Fibroblast of skin of scalp (primary cell): Measurements from ENCODE around the gene CLEC2L. TPM values are rescaled to one million over a fixed set of nuclear protein-coding genes. Genes with fewer than 3 reads are reported as not detected.

Experiments
- DNase-seq: peaks from one replicate; pipeline ENCODE4 v3.0.0-alpha.2; 2013
- polyA plus RNA-seq, 2 experiments: library from polyadenylated mRNA; unstranded; fragments of 120-200 nt; gene quantifications; one replicate each; pipeline ENCODE4 v1.2.1, GENCODE V29; 2013; ENCODE audit not compliant: insufficient read length in 2 of 2

Gene CLEC2L
- polyA plus RNA-seq (2013, experiment 1 of 2; ENCODE audit: insufficient read length): not detected
- polyA plus RNA-seq (2013, experiment 2 of 2; ENCODE audit: insufficient read length): 0.22 TPM

DNA sequence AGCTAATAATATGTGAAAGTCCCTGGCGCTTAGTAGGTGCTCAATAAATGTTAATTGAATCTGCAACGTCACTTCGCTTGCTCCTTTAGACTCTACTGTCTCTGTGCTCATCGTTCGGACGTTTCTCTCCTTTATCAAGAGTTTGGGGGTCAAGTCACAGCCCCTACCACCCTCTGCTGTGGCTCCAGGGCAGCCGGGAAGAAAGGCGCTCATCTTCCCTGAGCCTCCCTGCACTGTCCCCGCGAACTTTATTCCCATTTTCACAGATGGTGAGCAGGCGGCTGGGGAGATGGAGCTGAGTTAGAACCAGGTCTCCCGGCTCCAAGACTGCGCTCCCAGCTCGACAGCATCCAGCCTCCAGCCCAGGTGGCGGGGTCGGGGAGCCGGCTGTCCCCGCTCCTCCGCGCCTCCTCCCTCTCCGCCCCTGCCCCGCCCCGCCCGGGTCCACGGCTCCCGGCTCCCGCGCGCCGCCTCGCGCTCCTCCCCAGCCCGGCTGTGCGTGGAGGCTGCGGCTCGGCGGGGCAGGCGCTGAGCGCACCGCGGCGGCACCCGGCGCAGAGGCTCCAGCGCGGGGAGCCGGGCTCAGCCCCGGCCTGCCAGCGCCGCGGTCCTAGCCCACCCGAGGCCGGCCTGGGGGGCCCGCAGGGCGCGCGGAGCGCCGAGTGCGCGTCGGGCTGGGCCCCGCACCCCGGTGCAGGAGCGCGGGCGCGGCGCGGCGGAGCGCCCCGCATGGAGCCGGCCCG, at the start of gene CLEC2L:
Gene CLEC2L, plus strand, starts transcription at position 487 of the 743 bp plus-strand sequence. Its CDS starts 243 bp downstream, at position 730.
- DNase-seq: no peak

- no peak for DNase-seq
These were observed 47.3 kb upstream of the CLEC2L start for GRCh38 chr7:139476139-139476538.

DNA sequence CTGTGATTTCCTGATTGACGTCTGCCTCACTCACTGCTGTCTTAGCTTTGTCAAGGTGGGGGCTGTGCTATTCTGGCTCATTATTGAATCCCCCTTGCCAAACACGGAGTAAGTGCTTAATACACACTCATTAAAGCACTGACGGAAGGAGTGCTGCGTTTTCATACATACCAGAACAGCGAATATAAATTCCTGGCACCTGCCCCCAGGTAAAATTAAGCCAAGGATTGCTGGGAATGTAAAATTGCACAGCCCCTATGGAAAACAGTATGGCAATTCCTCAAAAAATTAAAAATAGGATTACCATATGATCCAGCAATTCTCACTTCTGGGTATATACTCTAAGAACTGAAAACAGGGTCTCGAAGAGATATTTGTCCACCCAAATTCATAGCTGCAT, 46.6 kb upstream of the CLEC2L start:
- no peak for DNase-seq

DNA sequence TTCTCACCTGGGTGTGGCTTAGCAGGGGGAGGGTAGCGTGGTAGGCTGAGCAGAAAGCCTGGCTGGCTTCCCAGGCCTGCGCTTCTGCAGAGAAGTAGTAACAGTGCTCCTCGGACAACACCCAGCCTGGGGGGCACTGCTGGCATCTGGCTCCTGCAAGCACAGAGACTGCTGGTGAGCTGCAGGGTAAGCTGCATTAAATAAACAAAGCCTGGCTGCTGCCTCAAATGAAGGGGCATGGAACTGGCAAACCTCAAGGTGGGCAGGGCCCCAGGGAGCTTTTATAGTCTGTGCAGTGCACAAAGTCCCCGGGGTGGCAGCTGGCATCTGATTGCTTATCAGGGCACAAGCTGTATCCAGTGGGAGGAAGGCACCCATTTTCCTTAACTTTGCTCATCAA, 43.9 kb upstream of the CLEC2L start:
- DNase-seq: no peak

DNA sequence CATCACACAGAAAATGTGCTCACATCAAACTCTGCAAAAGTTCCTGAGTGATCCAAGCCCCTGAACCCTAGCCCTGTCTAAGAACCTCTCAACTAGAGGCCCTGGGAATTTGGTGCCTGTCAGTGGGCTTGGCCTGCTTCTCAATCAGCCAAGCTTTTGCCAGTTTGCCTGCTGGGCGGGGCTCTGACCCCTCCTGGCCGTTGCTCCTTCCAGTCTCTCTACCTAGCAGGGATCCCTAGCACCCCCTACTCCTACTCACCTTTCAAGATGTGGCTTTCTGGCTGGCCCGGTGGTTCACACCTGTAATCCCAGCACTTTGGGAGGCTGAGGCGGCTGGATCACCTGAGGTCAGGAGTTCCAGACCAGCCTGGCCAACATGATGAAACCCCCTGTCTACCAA, 42.1 kb upstream of the CLEC2L start:
- no peak for DNase-seq

DNA sequence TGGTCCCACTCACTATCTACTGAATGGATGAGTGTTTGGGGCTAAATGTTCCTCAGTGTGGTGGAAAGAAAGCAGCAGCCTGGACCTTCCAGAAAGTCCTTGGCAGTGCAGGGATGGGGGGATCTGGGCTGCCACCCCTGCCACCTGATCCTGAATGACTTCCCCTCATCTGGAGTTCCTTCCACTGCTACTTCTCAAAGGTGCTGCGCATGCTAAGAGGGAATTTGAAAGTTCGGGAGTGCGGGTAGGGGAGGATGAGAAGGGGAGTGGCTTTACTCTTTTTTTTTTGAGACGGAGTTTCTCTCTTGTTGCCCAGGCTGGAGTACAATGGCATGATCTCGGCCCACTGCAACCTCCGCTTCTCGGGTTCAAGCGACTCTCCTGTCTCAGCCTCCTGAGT, 41.4 kb upstream of the CLEC2L start:
- no peak for DNase-seq

DNA sequence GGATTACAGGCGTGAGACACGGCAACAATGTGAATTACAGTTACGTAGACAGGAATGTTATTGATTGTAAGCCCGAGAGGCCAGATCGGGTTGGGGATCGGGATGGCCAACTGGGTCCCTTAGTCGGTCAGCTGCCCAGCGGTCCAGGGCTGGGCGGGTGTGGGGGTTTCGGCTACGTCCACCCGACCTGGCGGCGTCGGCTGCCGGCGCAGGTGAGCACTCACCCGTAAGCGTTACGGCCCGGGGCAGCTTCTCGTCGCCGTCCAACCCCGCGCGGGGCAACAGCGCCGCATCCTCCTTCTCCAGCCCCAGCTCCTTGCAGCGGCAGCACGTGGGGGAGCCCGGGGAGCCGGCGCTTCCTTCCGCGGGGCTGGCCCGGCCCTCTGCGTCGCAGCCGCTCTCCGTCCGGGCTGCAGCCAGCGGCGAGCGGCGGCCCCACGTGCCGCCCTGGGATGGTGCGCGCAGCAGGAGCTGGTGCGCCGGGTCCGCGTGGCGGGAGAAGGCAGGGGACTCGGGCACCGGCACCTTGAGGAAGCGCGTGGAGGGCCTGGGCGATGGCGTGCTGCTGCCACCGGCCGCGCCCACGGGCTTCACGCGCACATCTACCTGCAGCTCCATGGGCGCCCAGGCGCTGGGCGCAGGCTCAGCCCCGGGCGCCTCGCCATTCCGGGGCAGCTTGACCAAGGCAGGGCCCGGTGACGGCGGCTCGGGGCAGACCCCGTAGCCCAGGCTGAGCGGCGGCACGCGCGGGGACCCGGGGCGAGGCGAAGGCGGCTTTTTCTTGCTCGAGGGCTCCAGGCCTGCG, 40.6 kb upstream of the CLEC2L start:
- DNase-seq: peak; percentile 7

DNA sequence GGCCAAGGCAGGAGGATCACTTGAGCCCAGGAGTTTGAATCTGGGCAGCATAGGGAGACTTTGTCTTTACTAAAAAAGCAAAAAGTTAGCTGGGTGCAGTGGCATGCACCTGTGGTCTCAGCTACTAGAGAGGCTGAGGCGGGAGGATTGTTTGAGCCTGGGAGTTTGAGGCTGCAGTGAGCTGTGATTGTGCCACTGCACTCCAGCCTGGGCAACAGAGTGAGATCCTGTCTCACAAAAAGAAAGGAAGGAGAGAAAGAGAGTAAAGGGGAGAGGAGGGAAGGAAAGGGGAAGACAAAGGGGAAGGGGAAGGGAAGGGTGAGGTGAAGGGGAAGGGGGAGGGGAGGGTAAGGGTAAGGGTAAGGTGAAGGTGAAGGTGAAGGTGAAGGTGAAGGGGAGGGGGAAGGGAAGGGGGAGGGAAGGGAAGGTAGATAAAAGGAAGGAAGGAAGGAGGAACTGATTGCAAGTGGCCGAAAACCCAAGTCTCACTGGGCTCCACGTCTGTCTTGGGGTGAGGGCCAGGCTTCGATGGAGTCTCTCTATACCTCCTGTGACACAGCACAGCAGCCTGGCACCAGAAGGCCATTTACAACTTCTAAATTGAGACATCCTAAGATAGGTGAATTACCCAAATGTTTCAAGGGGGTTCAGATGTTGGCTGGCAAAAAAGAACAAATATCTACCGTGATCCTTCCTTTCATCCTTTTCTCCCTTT, 36.0 kb upstream of the CLEC2L start:
- no peak for DNase-seq

DNA sequence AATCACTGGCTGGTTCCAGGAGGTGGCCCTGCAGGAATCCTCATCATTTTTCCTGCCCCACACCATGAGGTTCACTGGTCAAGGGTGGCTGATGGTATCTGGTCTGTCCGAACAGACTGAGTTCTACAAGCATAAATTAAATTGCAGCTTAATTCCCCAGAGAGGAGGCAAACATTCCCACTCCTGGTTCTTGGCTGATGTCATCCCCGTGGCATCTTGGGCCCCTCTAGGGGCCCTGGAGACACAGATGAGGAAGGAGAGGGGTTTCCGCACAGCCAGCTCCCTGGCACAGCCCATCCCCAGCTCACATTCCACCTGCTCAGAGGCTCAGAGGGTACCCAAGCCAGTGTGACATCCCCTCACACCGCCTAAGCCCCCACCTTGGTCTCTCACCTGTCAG, 34.7 kb upstream of the CLEC2L start:
- DNase-seq: peak; percentile 54

GRCh38 chr7:139490130-139490529, 33.4 kb upstream of the CLEC2L start:
- DNase-seq: no peak

DNA sequence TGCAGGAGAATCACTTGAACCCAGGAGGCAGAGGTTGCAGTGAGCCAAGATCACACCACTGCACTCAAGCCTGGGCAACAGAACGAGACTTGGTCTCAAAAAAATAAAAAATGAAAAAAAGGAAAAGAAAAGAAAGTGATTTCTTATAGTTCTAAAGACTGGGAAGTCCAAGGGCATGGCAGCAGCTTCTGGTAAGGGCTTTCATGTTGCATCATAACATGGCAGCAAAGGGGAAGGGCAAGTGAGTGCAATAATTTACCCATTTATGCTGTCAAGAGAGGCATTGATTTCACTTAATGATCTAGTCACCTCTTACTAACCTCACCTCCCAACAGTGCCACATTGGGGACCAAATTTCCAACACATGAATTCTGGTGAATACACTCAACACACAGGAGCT, 31.2 kb upstream of the CLEC2L start:
- no peak for DNase-seq

DNA sequence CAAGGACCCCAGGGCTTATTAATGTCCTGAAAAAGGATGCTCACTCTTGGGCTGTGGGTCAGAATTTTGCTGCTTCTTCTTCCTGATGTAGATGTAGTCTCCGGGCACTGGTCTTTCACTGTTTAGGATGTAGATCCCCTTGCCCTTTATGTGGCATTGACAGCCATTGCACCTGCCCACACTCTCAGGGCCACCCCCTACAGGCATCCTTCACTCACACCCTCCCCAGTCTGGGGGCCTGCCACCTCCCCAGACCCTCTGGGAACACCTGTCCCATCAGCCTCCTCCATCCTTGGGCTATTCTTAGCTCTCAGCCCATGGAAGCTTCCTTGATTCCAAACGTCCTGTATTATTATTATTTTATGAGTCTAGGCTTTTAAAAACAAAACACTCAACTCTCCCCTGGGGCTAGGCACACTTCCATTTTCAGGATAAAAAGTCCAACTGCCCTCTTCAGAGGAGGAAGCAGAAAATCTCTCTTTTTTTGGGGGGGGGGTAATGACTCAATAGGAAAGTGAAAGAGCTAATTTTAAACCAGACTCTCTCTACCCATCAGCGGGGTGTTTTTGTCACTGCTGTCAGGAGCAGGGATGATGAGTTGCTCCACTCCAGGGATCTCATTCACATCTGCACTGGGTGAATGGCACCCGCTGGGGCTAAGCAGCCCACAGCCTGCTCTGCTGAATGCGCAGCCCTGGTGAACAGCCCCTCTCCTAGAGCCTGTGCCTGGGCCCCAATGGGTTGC, 28.5 kb upstream of the CLEC2L start:
- peak; percentile 14 for DNase-seq

GRCh38 chr7:139495580-139496125, 27.8 kb upstream of the CLEC2L start:
- DNase-seq: no peak

GRCh38 chr7:139496528-139496927, 27.0 kb upstream of the CLEC2L start:
- no peak for DNase-seq

DNA sequence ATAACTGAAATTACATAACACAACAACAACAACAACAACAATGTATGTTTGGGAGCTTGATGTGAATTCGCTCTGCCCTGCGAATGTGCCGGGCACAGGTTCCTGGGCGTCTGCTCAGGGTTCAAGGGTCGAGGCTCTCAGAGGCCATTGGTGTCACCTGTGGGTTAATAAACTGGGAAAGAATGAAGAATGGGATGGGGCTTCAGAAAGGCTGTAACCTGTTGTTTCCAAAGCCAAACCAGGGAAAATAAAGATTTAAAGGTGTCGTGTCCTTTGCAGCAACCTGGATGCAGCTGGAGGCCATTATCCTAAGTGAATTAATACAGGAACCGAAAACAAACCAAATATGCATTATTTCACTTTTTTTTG, 22.7 kb upstream of the CLEC2L start:
- DNase-seq: no peak

GRCh38 chr7:139502226-139502625, 21.3 kb upstream of the CLEC2L start:
- DNase-seq: no peak

DNA sequence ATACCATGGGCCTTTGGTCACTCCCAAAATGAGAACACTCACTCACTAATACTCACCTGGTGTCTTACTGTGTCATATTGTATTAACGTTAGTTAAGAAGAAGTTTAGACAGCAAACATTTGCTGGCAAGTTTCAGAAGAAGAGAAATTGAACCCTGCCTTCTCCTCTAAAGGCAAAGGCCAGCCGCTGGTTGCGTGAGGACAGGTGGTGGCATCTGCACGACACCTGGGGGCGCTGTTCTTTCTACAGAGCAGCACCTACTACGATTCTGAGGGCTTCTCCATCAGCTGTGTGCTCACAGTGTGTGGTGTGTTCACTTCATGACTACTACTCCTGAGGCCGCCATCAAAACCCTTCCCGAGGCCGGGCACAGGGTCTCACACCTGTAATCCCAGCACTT, 17.9 kb upstream of the CLEC2L start:
- no peak for DNase-seq

DNA sequence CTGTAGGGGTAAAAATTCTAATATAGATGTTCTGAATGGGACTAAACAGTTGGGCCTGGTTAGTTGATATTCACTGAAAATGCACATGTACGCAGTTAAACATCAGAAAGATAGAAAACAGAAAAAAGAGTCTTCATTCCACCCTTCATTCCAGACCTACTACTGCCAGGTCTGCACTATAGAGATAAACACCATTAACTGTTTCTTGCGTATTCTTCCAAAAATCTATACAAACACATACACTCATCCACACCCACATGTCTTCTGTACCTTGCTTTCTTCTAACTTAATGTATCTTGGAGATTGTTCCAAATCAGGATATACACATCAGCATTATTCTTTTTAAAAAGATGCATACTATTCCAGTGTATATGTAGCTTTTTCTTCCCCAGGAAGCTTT, 13.9 kb upstream of the CLEC2L start:
- no peak for DNase-seq

DNA sequence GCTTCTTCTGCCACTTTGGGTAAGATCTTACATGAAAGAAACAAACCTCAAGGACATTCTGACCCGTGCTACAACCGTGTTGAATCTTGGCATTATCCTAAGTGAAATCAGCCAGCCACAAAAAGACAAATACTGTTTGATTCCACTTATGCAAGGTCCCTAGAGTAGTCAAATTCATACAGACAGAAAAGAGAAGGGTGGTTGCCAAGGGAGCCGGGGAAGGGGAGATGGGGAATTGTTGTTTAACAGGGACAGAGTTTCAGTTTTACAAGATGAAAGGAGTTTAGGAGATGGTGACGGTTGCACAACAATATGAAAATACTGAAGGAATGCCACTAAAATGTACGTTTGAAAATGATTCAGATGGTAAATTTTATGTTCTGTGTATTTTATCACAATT, 12.2 kb upstream of the CLEC2L start:
- DNase-seq: no peak

DNA sequence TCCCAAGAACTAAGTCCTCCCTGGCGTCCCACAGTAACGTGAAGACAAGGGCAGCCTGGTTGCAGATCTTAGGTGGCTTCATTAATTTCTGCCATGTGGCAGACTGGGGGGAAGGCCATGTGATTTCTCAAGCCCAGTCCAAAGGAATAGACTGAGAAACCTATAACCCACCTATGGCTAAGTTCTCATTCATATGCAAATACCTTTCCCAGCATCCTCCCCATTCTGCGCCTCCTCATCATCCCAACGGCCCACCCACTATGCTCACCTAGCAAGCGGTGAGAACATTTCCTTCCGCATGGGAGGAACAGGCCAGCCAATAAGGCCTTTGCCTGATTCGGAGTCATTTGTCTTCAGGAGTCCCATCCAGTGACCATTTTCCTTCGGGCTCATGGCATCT, 8.2 kb upstream of the CLEC2L start:
- no peak for DNase-seq

DNA sequence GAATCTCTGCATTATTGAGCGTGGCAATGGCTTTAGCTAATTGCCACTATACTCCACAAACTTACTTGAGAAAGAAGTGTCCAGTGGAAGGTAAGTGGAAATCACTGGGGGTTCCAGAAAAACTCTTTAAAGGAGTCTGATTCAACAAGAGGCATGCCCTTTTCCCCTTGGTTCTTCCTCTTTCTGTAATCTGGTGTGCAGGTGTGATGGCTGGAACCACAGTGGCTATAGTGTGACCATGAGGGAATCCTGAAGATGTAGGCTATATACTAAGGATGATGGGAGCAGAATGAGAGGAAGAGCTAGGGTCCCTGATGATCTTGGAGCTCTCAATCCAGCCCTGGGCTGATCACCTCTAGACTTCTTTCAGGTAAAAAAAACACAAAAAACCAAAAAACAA, 2.0 kb upstream of the CLEC2L start:
- DNase-seq: no peak

DNA sequence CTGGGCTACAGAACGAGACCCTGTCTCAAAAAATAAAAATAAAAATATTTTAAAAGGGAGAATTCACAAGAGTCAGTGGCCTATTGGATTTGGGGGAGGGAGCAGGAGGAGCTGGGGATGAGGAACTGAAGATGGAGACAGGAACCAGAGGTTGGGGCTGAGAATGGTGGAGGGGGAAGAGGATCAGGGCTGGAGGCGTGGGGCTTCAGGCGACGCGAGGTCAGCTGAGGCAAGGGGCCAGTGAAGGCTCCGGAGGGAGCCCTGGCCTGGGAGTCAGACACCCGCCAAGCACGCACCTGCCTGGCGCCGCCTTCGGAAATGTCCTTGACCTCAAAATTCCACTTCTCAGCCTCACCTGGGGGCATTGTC, 671 bp upstream of the CLEC2L start:
- DNase-seq: no peak
